Adipocyte (in vitro differentiated cells): ENCODE data around the gene NUCB1.
"Not testable (repeated sequence)": the region's sequence is repeated elsewhere in the genome, so short reads cannot be mapped to it uniquely, and the experiment has no call there.

Experiments used
- DNase-seq: peaks from one replicate; pipeline ENCODE4 v3.0.0-alpha.2; 2015; ENCODE audit warnings: low read depth
- H3K27me3 ChIP-seq: replicated peaks from 2 replicates; pipeline ENCODE4 v1.7.0; 2013; ENCODE audit warnings: mild to moderate bottlenecking, low read length, moderate library complexity; ENCODE audit not compliant: control insufficient read depth, insufficient read depth
- H3K36me3 ChIP-seq: 2 replicates; pipeline ENCODE4 v1.7.0; 2013; ENCODE audit warnings: low read length, mild to moderate bottlenecking, moderate library complexity; ENCODE audit not compliant: control insufficient read depth, insufficient read depth, severe bottlenecking
- H3K4me1 ChIP-seq: 2 replicates; pipeline ENCODE4 v1.7.0; 2013; ENCODE audit warnings: mild to moderate bottlenecking, low read length, moderate library complexity; ENCODE audit not compliant: control insufficient read depth, insufficient read depth
- H3K4me3 ChIP-seq: 2 replicates; pipeline ENCODE4 v1.7.0; 2013; ENCODE audit warnings: mild to moderate bottlenecking, low read length, moderate library complexity
- H3K9ac ChIP-seq: 2 replicates; pipeline ENCODE4 v1.7.0; 2013; ENCODE audit warnings: mild to moderate bottlenecking, low read length, moderate library complexity
- H3K9me3 ChIP-seq: 2 replicates; pipeline ENCODE4 v1.7.0; 2013; ENCODE audit warnings: mild to moderate bottlenecking, low read length, moderate library complexity; ENCODE audit not compliant: control insufficient read depth

The NUCB1 gene

DNA sequence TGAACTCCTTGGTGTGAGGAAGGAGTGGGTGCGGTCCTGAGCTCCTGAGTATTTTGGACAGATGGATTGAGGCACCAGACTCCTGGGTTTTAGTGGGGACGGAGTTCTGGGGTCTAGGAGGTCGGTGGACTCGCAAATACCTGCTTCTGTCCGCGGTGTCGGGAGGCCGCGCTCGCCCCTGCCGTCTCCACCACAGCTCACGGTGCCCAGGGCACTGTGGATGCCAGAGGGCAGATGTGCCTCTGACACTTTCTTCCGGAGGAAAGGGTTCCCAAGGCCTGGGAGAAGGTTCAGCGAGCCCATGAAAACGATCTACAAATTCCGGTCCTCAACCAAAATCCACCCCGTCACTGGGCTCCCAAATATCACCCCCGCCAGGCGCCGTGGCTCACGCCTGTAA is 4.9 kb upstream of the NUCB1 start:
- DNase-seq = no peak
- H3K4me3 ChIP-seq = no peak overlapping the region
- H3K9me3 ChIP-seq = no peaks in the 10 kb centered on the region

DNA sequence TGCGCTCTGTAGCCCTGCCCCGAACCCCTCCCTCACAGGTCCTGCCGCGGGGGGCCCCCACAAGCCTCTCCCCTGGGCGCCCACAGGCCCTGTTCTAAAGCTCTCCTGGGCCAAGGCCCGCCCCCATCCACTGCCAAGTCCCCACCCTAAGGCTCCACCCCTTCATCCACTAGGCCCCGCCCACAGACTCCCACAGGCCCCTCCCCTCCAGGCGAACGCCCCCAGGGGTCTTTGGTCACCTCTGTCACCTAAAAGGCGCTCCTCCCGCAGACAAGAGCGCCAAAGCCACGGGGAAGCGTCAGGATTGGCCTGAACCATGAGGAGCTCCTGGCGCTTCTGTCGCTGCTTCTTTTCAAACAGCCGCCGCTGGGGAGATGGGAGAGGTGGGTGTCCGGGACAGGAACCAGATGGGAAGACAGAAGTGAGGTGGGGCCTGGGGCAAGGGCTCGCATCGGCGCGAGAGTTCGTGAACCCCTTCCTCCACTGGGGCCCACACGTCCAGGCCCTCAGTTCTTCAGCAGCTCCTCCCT is 3.9 kb upstream of the NUCB1 start:
- Histone ChIP-seq H3K36me3 (no peaks in the 10 kb centered on the region), H3K9ac (peak overlapping the region; percentile 56), H3K4me3 (peak overlapping the region; percentile 50), H3K9me3 (no peaks in the 10 kb centered on the region), H3K4me1 (peaks cover 8% of the 10 kb centered on the region), H3K27me3 (peaks cover 8% of the 10 kb centered on the region)
- peak; percentile 42 for DNase-seq

More for the DNA sequence above, 4.9 kb upstream of the NUCB1 start:
- H3K36me3 ChIP-seq = no peaks in the 10 kb centered on the region
- H3K27me3 ChIP-seq = peaks cover 8% of the 10 kb centered on the region
- no peak overlapping the region for H3K9ac ChIP-seq
- peaks cover 3% of the 10 kb centered on the region for H3K4me1 ChIP-seq

DNA sequence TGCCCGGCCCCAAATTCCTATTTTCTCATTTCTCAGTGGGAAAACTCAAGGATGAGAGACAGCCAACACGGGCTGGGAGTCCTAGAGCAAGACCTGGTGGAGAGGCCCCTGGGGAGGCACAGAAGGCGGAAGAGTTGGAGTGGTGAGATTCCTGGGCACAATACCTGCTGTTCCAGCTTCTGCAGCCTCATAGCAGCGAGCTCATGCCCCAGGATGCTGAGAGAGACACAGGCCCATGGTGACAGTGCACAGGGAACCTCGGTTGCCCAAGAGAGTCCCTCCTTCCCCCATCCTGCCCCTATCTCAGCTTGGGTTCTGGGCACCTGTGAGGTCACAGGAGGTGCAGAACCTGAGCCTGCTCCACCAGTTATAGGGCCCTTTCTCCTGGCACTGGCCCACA is 2.9 kb upstream of the NUCB1 start:
- H3K9me3 ChIP-seq = no peaks in the 10 kb centered on the region
- H3K4me1 ChIP-seq = peaks cover 16% of the 10 kb centered on the region
- H3K9ac ChIP-seq = no peak overlapping the region
- no peak for DNase-seq
- peaks cover 8% of the 10 kb centered on the region for H3K27me3 ChIP-seq
- peaks cover 5% of the 10 kb centered on the region for H3K36me3 ChIP-seq
- no peak overlapping the region for H3K4me3 ChIP-seq

DNA sequence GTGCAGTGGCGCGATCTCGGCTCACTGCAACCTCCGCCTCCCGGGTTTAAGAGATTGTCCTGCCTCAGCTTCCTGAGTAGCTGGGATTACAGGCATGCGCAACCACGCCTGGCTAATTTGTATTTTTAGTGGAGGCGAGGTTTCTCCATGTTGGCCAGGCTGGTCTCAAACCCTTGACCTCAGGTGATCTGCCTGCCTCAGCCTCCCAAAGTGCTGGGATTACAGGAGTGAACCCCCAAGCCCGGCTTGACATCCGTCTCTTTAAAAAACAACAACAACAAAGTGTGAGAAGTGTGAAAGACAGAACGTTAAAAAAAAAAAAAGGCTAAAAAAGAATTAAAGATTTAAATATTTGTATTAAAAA is 744 bp upstream of the NUCB1 start:
- not testable (repeated sequence) for DNase-seq, H3K9me3 ChIP-seq, H3K27me3 ChIP-seq
- peaks cover 10% of the 10 kb centered on the region for H3K36me3 ChIP-seq
- peak overlapping the region; percentile 98 for H3K9ac ChIP-seq
- peak overlapping the region; percentile 98 for H3K4me3 ChIP-seq
- peaks cover 16% of the 10 kb centered on the region for H3K4me1 ChIP-seq

DNA sequence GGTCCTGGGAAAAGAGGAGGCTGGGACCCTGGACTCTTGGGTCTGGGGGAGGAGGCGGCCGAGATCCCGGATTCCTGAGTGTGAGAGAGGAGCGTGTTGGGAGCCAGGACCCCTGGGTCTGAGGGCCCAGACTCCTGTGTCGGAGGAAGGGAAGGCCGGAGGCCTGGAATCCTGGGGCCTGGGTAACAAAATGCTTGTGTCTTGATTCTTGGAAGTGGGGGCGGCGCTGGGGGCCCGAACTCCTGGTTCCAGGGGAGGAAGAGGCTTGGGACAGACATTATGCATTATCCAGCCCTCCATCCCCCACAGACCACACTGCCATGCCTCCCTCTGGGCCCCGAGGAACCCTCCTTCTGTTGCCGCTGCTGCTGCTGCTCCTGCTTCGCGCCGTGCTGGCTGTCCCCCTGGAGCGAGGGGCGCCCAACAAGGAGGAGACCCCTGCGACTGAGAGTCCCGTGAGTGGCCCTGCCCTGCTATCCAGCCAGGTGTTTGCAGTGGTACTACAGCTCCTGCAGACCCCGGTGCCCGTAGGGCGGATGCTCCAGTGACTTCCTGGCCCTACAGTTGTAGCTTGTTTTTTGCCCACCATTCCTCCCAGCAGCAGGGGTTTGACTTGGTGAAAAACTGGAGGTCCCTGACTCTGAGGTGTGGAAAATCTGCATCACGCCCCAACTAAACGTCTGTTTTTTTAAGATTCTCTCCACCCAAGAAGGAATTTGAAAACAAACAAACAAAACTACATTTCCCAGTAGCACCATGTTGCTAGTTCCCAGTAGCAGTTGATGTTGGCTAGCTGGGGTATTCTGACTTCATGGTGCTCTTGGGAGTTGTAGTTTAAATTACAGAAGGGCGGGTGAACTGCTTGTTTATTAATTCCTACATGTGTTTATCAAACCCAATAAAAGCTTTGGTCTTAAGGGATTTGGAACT is 630 bp downstream of the NUCB1 start:
- H3K4me1 ChIP-seq = peaks cover 16% of the 10 kb centered on the region
- peak; percentile 39 for DNase-seq
- no peaks in the 10 kb centered on the region for H3K9me3 ChIP-seq
- H3K4me3 ChIP-seq = peak overlapping the region; percentile 98
- H3K36me3 ChIP-seq = peaks cover 22% of the 10 kb centered on the region
- peak overlapping the region; percentile 98 for H3K9ac ChIP-seq
- H3K27me3 ChIP-seq = no peaks in the 10 kb centered on the region

DNA sequence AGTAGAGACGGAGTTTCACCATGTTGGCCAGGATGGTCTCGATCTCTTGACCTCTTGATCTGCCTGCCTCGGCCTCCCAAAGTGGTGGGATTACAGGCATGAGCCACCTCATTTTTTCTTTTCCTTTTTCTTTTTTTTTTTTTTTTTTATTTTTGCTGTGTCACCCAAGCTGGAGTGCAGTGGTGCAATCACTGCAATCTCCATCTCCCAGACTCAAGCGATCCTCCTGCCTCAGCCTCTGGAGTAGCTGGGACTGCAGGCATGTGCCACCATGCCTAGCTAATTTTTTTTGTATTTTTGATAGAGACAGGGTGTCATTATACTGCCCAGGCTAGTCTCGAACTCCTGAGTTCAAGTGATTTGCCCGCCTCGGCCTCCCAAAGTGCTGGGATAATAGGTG is 2.2 kb downstream of the NUCB1 start:
- Histone ChIP-seq H3K36me3 (peaks cover 27% of the 10 kb centered on the region), H3K4me1 (peaks cover 16% of the 10 kb centered on the region)
- H3K9me3 ChIP-seq, H3K27me3 ChIP-seq, H3K4me3 ChIP-seq, DNase-seq, H3K9ac ChIP-seq: not testable (repeated sequence)

DNA sequence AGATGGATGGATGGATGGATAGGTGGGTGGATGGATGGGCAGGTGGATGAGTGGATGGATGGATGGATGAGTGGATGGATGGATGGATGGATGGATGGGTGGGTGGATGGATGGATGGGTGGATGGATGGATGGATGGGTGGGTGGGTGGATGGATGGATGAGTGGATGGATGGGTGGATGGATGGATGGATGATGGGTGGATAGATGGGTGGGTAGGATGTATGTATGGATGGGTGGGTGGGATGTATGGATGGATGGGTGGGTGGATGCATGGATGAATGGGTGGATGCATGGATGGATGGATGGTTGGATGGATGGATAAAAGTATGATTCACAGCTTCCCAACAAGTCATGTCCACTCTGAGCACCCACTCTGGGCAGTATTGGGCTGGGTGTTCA is 3.7 kb downstream of the NUCB1 start:
- H3K9ac ChIP-seq, H3K9me3 ChIP-seq, H3K27me3 ChIP-seq, DNase-seq, H3K4me3 ChIP-seq: not testable (repeated sequence)
- H3K4me1 ChIP-seq = peaks cover 16% of the 10 kb centered on the region
- H3K36me3 ChIP-seq = peaks cover 41% of the 10 kb centered on the region

DNA sequence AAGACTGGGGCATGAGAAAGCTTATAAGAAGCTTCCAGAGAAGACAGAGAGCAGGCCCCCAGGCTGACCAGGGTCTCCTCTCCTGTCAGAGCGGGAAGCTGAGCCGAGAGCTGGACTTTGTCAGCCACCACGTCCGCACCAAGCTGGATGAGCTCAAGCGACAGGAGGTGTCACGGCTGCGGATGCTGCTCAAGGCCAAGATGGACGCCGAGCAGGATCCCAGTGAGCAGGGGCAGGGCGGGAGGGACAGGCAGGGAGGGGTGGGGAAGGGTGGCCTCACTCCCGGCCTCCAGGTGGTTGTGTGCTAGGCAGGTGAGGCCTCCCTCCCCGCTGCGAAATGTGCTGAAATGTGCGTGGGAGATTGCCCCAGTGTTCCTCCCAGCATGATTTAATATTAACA is 5.6 kb downstream of the NUCB1 start:
- Histone ChIP-seq H3K9me3 (no peaks in the 10 kb centered on the region), H3K36me3 (peaks cover 56% of the 10 kb centered on the region), H3K4me3 (no peak overlapping the region), H3K9ac (no peak overlapping the region), H3K27me3 (no peaks in the 10 kb centered on the region), H3K4me1 (peaks cover 13% of the 10 kb centered on the region)
- no peak for DNase-seq

DNA sequence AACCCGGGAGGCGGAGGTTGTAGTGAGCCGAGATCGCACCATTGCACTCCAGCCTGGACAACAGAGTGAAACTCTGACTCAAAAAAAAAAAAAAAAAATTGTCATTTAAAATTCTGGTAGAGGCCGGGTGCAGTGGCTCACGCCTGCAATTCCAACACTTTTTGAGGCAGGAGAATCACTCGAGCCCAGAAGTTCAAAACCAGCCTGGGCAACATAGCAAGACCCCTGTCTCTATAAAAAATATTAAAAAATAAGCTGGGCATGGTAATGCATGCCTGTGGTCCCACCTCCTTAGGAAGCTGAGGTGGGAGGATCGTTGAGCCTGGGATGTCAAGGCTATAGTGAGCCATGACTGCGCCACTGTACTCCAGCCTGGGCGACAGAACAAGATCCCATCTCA is 6.2 kb downstream of the NUCB1 start:
- no peaks in the 10 kb centered on the region for H3K27me3 ChIP-seq
- peaks cover 8% of the 10 kb centered on the region for H3K4me1 ChIP-seq
- no peak overlapping the region for H3K4me3 ChIP-seq
- H3K9me3 ChIP-seq = no peaks in the 10 kb centered on the region
- H3K9ac ChIP-seq = no peak overlapping the region
- peaks cover 62% of the 10 kb centered on the region for H3K36me3 ChIP-seq
- no peak for DNase-seq

DNA sequence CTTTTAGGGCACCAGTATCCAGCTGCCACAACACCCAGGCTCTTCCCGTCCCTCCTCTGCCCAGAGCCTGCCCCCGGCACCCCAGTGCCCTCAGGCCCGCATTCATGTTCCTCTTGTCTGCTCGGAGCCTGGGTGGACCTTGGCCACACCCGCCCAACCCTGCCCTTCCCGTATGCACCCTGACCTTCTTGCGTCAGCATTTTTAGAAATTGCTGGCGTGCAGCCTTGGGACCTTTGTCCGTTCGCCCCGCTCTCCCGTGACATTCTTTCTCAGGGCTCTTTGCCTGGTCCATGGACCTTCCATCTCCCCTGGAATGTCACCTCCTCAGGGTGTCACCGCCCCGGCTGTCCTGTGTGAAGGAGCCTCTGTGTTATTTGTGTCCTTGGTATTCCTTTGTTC is 7.6 kb downstream of the NUCB1 start:
- no peak overlapping the region for H3K4me3 ChIP-seq
- H3K36me3 ChIP-seq = peaks cover 71% of the 10 kb centered on the region
- no peaks in the 10 kb centered on the region for H3K27me3 ChIP-seq
- no peaks in the 10 kb centered on the region for H3K9me3 ChIP-seq
- no peak overlapping the region for H3K9ac ChIP-seq
- no peaks in the 10 kb centered on the region for H3K4me1 ChIP-seq
- DNase-seq = no peak

DNA sequence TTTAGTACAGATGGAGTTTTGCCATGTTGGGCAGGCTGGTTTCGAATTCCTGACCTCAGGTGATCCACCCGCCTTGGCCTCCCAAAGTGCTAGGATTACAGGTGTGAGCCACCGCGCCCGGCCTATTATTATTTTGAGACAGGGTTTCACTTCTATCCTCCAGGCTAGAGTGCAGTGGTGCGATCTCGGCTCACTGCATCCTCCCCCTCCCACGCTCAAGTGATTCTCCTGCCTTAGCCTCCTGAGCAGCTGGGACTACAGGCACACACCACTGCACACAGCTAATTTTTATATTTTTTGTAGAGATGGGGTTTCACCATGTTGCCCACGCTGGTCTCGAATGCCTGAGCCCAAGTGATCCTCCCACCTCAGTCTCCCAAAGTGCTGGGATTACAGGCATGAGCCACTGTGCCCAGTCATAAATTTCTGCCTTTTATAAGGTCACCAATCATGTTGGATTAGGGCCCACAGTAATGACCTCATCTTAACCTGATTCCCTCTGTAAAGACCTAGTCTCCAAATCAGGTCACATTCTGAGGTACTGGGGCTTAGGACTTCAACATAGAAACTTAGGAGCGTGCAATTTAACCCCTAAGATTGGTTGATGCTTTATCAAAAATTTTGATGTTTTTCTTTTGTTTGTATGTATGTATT is 9.4 kb downstream of the NUCB1 start:
- not testable (repeated sequence) for H3K9ac ChIP-seq, H3K4me1 ChIP-seq, H3K9me3 ChIP-seq, DNase-seq, H3K4me3 ChIP-seq, H3K27me3 ChIP-seq
- H3K36me3 ChIP-seq = peaks cover 83% of the 10 kb centered on the region
